ENCODE results near the gene MRPL20. TPM values are rescaled to one million over a fixed set of nuclear protein-coding genes. Genes with fewer than 3 reads are reported as not detected.

Gene MRPL20
- polyA plus RNA-seq, 1 donor from 2014 or later: 204 TPM

DNA sequence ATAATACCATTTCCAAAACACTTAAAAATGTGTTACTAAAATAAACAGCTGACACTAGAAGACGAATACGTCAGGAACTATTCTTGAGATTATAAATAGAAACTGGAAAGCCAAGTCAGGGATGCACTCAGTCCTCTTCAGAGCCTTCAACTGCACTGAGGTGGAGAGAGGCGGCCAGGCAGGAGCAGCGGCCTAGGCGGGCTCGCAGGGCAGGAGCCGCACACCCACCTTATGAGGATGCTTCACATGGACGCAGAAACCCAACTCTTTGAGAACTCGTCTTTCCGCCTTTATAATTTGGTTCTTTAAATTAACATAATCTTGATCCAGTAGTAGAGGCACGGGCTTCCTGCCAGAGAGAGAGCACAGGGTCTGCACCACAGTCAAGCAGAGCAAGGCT lies 11.9 kb downstream of the MRPL20 start:
- Histone ChIP-seq H3K36me3 (ENCODE audit: insufficient read depth, low read length) (no peaks in the 10 kb centered on the region), H3K9ac (ENCODE audit: low read length) (no peak overlapping the region), H3K9me3 (ENCODE audit: low read length) (no peaks in the 10 kb centered on the region), H3K27ac (ENCODE audit: low read length) (no peak overlapping the region), H3K4me2 (ENCODE audit: low read length) (no peak overlapping the region), H3K4me3 (ENCODE audit: low read length) (no peak overlapping the region), H3K9me2 (ENCODE audit: insufficient read depth, low read length) (no peaks in the 10 kb centered on the region), H3K27me3 (ENCODE audit: insufficient read depth, low read depth, low read length) (no peaks in the 10 kb centered on the region), H3F3A (ENCODE audit: insufficient read depth, low read length, poor library complexity, severe bottlenecking) (no peaks in the 10 kb centered on the region), H3K79me2 (replicated peaks; ENCODE audit: insufficient read depth, low read length) (peaks cover 30% of the 10 kb centered on the region), H2AFZ (ENCODE audit: low read depth, low read length) (no peak overlapping the region), H4K20me1 (ENCODE audit: insufficient read depth) (no peaks in the 10 kb centered on the region)
- TF ChIP-seq SMC3 (conservative IDR thresholded peaks at IDR 0.05; ENCODE audit: poor library complexity) (no peak), RAD21 (conservative IDR thresholded peaks at IDR 0.05) (no peak), MXI1 (conservative IDR thresholded peaks at IDR 0.05; ENCODE audit: poor library complexity, severe bottlenecking) (no peak), EP300 (conservative IDR thresholded peaks at IDR 0.05; ENCODE audit: poor library complexity, severe bottlenecking) (no peak), POLR2AphosphoS5 (IDR thresholded peaks at IDR 0.05) (no peak), TAF1 (IDR thresholded peaks at IDR 0.05; ENCODE audit: low read depth) (no peak), EZH2 (IDR thresholded peaks at IDR 0.05; ENCODE audit: borderline replicate concordance, insufficient read depth, low read length, poor library complexity, severe bottlenecking) (no peak)
- TF ChIP-seq, protein P1, sequence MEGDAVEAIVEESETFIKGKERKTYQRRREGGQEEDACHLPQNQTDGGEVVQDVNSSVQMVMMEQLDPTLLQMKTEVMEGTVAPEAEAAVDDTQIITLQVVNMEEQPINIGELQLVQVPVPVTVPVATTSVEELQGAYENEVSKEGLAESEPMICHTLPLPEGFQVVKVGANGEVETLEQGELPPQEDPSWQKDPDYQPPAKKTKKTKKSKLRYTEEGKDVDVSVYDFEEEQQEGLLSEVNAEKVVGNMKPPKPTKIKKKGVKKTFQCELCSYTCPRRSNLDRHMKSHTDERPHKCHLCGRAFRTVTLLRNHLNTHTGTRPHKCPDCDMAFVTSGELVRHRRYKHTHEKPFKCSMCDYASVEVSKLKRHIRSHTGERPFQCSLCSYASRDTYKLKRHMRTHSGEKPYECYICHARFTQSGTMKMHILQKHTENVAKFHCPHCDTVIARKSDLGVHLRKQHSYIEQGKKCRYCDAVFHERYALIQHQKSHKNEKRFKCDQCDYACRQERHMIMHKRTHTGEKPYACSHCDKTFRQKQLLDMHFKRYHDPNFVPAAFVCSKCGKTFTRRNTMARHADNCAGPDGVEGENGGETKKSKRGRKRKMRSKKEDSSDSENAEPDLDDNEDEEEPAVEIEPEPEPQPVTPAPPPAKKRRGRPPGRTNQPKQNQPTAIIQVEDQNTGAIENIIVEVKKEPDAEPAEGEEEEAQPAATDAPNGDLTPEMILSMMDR (IDR thresholded peaks at IDR 0.05; ENCODE audit: poor library complexity, severe bottlenecking): no peak
- TF ChIP-seq, protein P2, sequence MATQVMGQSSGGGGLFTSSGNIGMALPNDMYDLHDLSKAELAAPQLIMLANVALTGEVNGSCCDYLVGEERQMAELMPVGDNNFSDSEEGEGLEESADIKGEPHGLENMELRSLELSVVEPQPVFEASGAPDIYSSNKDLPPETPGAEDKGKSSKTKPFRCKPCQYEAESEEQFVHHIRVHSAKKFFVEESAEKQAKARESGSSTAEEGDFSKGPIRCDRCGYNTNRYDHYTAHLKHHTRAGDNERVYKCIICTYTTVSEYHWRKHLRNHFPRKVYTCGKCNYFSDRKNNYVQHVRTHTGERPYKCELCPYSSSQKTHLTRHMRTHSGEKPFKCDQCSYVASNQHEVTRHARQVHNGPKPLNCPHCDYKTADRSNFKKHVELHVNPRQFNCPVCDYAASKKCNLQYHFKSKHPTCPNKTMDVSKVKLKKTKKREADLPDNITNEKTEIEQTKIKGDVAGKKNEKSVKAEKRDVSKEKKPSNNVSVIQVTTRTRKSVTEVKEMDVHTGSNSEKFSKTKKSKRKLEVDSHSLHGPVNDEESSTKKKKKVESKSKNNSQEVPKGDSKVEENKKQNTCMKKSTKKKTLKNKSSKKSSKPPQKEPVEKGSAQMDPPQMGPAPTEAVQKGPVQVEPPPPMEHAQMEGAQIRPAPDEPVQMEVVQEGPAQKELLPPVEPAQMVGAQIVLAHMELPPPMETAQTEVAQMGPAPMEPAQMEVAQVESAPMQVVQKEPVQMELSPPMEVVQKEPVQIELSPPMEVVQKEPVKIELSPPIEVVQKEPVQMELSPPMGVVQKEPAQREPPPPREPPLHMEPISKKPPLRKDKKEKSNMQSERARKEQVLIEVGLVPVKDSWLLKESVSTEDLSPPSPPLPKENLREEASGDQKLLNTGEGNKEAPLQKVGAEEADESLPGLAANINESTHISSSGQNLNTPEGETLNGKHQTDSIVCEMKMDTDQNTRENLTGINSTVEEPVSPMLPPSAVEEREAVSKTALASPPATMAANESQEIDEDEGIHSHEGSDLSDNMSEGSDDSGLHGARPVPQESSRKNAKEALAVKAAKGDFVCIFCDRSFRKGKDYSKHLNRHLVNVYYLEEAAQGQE (IDR thresholded peaks at IDR 0.05; ENCODE audit: borderline replicate concordance): no peak

DNA sequence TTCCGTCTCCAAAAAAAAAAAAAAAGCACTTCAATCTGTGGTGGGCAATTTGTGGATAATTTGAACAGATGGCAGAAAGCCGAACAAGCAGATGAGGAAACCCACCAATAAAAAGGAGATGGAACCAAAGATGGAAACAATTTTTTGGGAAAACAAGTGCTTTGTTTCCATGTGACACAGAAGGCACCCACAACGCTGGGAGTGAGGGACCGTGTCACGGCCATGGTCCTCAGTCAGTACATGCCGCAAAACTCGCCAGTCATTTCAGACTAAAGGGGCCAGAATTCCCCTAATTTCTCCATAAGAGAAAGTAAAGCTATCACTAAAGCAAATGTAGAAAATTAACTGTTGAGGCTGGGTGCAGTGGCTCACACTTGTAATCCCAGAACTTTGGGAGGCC lies 13.0 kb downstream of the MRPL20 start:
- TF ChIP-seq POLR2AphosphoS5 (IDR thresholded peaks at IDR 0.05) (no peak), SMC3 (conservative IDR thresholded peaks at IDR 0.05; ENCODE audit: poor library complexity) (no peak), RAD21 (conservative IDR thresholded peaks at IDR 0.05) (no peak), MXI1 (conservative IDR thresholded peaks at IDR 0.05; ENCODE audit: poor library complexity, severe bottlenecking) (no peak), TAF1 (IDR thresholded peaks at IDR 0.05; ENCODE audit: low read depth) (no peak), EZH2 (IDR thresholded peaks at IDR 0.05; ENCODE audit: borderline replicate concordance, insufficient read depth, low read length, poor library complexity, severe bottlenecking) (no peak), EP300 (conservative IDR thresholded peaks at IDR 0.05; ENCODE audit: poor library complexity, severe bottlenecking) (no peak)
- TF ChIP-seq, protein P1 (IDR thresholded peaks at IDR 0.05; ENCODE audit: poor library complexity, severe bottlenecking): no peak
- TF ChIP-seq, protein P2 (IDR thresholded peaks at IDR 0.05; ENCODE audit: borderline replicate concordance): no peak
- Histone ChIP-seq H3K79me2 (replicated peaks; ENCODE audit: insufficient read depth, low read length) (peaks cover 25% of the 10 kb centered on the region), H3F3A (ENCODE audit: insufficient read depth, low read length, poor library complexity, severe bottlenecking) (no peaks in the 10 kb centered on the region), H3K36me3 (ENCODE audit: insufficient read depth, low read length) (no peaks in the 10 kb centered on the region), H3K27me3 (ENCODE audit: insufficient read depth, low read depth, low read length) (no peaks in the 10 kb centered on the region), H2AFZ (ENCODE audit: low read depth, low read length) (no peak overlapping the region), H3K4me3 (ENCODE audit: low read length) (no peak overlapping the region), H3K9ac (ENCODE audit: low read length) (no peak overlapping the region), H3K4me2 (ENCODE audit: low read length) (no peak overlapping the region), H3K9me2 (ENCODE audit: insufficient read depth, low read length) (no peaks in the 10 kb centered on the region), H3K27ac (ENCODE audit: low read length) (no peak overlapping the region), H3K9me3 (ENCODE audit: low read length) (no peaks in the 10 kb centered on the region), H4K20me1 (ENCODE audit: insufficient read depth) (no peaks in the 10 kb centered on the region)

Data from neural cell (in vitro differentiated cells).